Epithelial cell of proximal tubule (primary cell): ENCODE data around the gene EEF1G. TPM values are rescaled to one million over a fixed set of nuclear protein-coding genes. Genes with fewer than 3 reads are reported as not detected.
A peak's percentile ranks its signal among the peaks of the same experiment; 100 is the strongest.
"Not testable (repeated sequence)": the region's sequence is repeated elsewhere in the genome, so short reads cannot be mapped to it uniquely, and the experiment has no call there.

Experiments used
- DNase-seq: peaks from one replicate; pipeline ENCODE4 v3.0.0-alpha.2; 2011; ENCODE audit warnings: low read depth
- H3K4me3 ChIP-seq: 2 replicates; pipeline ENCODE4 v1.5.1; 2011; ENCODE audit warnings: low read depth, mild to moderate bottlenecking, low read length
- total RNA-seq: library from RNA; depleted of rRNA; stranded (reverse); fragments of >200 nt; gene quantifications from 2 replicates; pipeline ENCODE4 v1.2.3, GENCODE V29; 2015
- TF ChIP-seq, protein P1 (sequence below): conservative IDR thresholded peaks from 2 replicates; pipeline ENCODE4 v1.5.1; 2012; ENCODE audit warnings: low read depth, mild to moderate bottlenecking, low read length

The EEF1G gene
- total RNA-seq, 1 donor from 2014 or later, result 2,170 TPM

DNA sequence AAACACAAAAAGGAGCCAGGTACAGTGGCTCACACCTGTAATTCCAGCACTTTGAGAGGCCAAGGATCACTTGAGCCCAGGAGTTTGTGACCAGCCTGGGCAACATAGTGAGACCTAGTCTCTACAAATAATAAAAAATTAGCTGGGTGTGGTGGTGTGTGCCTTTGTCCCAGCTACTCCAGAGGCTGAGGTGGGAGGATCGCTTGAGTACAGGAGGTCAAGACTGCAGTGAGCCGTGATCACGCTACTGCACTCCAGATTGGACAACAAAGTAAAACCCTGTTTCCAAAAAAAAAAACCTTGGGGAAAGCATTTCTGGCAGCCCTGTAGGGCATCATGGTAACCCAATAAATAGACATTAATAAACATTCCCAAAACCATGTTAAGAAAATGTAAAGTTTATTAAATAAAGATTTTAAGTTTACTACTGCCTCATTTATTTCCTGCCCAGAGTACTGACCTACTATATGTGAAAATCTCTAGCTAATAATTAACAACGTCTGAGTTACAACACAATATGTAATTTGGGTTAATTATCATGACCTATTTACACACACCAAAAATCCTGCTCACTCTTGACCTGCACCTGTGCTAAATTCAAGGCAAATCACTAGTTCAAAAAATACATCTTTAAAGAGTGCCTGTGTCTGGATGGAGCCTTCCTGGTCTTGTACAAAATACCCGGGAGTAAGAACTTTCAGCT is 8.4 kb downstream of the EEF1G start:
- DNase-seq, result no peak
- no peak overlapping the region for H3K4me3 ChIP-seq
- TF ChIP-seq, protein P1, sequence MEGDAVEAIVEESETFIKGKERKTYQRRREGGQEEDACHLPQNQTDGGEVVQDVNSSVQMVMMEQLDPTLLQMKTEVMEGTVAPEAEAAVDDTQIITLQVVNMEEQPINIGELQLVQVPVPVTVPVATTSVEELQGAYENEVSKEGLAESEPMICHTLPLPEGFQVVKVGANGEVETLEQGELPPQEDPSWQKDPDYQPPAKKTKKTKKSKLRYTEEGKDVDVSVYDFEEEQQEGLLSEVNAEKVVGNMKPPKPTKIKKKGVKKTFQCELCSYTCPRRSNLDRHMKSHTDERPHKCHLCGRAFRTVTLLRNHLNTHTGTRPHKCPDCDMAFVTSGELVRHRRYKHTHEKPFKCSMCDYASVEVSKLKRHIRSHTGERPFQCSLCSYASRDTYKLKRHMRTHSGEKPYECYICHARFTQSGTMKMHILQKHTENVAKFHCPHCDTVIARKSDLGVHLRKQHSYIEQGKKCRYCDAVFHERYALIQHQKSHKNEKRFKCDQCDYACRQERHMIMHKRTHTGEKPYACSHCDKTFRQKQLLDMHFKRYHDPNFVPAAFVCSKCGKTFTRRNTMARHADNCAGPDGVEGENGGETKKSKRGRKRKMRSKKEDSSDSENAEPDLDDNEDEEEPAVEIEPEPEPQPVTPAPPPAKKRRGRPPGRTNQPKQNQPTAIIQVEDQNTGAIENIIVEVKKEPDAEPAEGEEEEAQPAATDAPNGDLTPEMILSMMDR, result no peak

DNA sequence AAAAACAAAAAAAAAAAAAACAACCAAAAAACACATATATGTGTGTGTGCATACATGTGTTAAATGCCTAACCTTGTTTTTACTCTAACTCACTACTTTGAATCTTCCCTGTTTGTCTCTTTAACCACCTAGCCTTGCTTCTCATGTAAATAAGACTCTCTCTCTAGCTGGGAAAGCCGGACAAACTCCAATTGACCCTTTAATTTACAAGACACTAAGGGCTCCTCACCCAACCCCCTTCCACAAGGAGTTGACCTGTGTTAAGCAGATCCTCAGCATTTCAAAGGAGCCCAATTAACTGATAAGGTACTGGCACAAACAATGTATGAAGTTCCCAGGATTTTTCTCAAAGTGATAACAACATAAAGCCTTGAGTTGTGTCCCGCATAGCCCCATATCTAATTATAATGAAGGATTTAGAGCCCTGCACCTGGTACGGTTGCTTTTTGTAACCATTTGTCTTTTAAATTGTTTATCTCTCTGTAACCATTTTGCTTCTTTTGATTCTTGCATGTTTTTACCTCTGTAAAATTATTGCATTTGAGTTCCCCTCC is 11.9 kb downstream of the EEF1G start:
- not testable (repeated sequence) for DNase-seq, H3K4me3 ChIP-seq

GRCh38 chr11:62560566-62561103 is 13.1 kb downstream of the EEF1G start:
- no peak overlapping the region for H3K4me3 ChIP-seq
- TF ChIP-seq, protein P1, result peak; percentile 95
- DNase-seq, result peak; percentile 91

- DNase-seq, H3K4me3 ChIP-seq: not testable (repeated sequence)
These were observed 14.1 kb downstream of the EEF1G start for GRCh38 chr11:62559626-62560025.

DNA sequence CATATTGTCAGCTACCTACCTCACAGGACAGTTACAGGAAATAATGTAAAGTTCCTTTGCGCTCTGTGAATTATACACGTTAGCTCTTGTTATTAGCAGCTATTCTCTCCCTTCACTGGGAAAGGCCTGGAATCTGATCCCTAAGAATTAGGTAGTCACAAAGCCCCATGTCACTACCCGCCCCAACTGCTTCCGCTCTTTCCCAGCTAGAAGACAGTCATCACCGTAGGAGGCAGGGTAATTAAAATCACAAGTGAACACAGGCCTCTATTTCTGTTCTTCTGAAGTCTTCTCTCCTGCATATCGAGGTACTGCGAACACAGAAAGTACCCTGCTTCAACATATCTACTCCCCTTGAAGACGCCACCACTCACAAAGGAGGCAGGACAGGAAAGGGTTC is 14.5 kb downstream of the EEF1G start:
- H3K4me3 ChIP-seq, result no peak overlapping the region
- no peak for DNase-seq

DNA sequence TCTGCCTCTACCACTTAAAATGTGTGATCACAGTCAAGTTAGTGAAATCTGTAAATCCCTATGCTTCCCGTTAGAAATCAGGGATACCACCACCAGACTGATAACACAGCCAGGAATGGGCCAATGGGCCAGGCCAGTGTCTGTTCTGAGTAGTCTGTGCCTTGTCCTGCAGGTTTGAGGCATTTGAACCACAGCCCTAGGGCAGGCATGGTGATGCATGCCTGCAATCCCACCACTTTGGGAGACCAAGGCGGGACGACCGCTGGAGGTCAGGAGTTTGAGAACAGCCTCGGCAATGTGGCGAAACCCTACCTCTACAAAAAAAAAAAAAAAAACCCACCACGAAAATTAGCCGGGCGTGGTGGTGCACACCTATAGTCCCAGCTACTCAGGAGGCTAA is 15.0 kb downstream of the EEF1G start:
- no peak for DNase-seq
- no peak overlapping the region for H3K4me3 ChIP-seq
- TF ChIP-seq, protein P1, result no peak

More for the DNA sequence above, 14.5 kb downstream of the EEF1G start:
- TF ChIP-seq, protein P1, result no peak

DNA sequence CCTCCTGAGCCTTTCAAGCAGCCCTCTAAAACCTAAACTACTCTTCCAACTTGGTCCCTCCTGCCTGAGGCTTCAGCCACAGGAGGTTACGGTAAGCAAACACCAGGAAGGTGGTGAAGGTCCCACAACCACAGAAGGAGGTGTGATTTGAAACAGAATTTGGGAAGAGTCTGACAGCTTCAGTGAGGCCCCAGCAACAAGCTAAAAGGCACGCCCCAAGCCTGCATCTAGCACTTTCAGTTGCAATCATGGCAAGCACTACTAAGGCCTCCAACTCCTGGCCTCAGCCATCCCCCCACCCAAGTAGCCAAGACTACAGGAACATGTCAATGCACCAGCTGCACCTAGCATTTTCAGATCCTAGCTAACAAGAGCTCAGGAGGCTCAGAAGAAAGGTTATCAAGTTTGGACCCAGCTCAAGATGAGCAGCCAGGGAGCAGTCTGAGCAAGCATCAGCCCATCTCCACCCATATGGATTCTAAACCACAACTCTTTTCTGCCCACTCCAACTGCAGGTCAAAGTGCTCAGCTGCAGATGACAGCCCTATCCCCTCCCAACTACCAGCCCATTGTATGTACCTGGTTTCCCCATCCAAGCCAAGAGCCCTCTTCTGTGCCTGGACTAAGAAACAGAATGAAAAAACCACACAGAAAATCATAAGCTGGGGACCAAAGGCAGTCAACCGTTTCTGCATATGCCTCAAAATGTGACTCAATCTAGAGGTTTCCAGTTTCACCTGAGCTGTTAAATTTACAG is 16.6 kb downstream of the EEF1G start:
- no peak overlapping the region for H3K4me3 ChIP-seq
- DNase-seq, result no peak
- TF ChIP-seq, protein P1, result no peak
